Measurements from ENCODE around the gene RFT1.

Gene RFT1

DNA sequence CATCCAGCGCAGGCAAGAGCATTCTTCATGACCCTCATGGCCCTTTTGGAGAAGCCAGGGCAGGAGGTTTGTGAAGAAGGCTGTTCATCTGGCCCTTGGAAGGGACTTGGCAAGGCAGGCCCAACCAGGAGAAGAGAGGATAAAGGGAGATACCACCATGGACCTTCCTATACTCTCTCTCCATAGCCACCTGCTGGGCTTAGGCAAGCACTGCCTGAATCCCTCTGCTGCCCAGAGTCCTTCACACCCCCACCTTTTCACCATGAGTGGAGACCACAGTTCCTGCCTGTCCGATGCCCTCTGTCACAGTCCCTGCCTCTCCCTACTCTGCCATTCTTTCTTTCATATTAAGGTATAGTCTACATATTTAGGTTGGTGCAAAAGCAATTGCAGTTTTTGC lies 73.8 kb downstream of the RFT1 start:
- TF ChIP-seq, protein P1, sequence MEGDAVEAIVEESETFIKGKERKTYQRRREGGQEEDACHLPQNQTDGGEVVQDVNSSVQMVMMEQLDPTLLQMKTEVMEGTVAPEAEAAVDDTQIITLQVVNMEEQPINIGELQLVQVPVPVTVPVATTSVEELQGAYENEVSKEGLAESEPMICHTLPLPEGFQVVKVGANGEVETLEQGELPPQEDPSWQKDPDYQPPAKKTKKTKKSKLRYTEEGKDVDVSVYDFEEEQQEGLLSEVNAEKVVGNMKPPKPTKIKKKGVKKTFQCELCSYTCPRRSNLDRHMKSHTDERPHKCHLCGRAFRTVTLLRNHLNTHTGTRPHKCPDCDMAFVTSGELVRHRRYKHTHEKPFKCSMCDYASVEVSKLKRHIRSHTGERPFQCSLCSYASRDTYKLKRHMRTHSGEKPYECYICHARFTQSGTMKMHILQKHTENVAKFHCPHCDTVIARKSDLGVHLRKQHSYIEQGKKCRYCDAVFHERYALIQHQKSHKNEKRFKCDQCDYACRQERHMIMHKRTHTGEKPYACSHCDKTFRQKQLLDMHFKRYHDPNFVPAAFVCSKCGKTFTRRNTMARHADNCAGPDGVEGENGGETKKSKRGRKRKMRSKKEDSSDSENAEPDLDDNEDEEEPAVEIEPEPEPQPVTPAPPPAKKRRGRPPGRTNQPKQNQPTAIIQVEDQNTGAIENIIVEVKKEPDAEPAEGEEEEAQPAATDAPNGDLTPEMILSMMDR (IDR thresholded peaks at IDR 0.05) = no peak

DNA sequence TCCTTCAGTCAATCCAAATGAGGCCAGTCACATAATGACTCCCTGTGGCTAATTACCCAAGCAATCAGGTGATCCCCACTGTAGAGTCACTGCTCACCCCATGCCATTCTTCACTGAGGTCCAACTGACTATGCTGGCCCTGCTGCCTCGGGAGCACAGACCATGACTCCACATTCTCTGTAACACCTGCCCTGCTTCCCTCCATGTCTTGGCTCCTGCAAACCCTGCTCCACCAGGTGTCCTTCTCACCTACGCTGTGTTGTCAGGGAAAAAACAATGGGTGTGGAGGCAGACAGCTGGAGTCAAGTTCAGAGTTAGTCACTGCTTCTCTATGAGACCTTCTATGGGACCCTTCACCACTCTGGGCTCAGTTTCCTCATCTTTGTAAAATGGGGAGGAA lies 78.3 kb downstream of the RFT1 start:
- TF ChIP-seq, protein P1 (IDR thresholded peaks at IDR 0.05) = no peak

DNA sequence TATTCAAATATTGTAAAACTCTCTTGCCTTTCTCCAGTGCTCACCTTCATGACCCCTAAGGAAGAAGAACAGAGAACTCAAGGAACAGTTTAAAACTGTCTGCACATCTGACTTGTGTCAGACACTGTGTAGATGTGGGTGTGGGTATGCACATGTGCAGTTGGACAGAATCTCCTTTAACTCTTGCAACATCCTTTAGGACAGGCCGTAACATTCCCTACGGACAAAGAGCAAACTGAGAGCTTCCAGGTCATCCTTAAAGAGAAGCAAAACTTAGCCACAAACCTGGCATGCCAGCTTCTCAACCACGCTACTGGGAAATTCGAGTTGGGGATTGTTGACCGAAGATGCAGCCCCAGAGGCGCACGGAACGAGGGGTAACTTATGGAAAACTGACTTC lies 80.2 kb downstream of the RFT1 start:
- TF ChIP-seq, protein P1 (IDR thresholded peaks at IDR 0.05) = no peak

DNA sequence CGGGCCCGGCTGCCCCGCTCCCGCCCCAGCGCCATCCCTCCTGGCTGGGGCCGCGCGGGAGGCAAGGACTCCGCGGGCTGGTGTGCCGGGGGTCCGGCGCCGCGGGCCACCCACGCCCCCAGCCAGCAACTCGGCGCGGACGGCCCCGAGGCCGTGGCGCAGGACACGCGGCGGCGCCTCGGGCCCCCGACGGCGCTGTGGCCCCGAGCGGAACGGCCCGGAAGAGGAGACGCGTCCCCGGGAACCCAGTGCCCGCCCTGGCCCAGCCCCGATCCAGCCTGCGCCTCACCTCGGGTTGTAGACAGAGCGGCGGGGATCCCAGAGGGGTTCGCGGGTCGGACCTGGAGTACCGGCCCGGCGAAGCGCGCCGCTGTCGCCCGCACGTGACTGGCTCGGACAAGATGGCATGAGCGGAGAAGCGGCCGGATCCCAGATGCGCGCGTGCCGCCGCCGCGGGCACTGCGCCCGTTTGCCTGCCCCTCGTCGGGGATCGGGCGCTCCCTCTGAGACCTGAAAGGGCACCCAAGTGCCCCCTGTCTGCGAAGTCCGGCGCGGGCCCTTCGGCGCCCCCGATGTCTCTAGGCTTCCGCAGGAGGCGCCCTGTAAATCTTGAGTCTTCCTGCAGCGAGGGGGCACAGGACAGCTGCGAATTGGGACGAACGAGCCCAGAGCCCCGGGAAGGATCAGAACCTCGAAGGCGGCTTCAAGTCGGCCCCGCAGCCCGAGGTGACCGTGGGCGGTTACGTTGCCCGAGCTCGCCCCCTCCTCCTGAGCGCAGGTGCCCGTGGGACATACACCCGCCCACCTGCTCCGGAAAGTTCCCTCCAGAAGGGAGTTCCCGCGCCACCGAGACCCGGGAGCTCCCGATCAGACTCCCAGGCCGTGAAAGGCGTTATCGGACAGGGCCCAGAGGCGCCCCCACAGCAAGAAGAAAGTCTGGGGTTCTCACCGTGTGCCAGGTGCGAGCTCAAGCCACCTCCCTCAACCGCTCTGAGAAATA lies 83.8 kb downstream of the RFT1 start:
- TF ChIP-seq, protein P1 (IDR thresholded peaks at IDR 0.05) = no peak; the same call in 1 of the 2 replicates

DNA sequence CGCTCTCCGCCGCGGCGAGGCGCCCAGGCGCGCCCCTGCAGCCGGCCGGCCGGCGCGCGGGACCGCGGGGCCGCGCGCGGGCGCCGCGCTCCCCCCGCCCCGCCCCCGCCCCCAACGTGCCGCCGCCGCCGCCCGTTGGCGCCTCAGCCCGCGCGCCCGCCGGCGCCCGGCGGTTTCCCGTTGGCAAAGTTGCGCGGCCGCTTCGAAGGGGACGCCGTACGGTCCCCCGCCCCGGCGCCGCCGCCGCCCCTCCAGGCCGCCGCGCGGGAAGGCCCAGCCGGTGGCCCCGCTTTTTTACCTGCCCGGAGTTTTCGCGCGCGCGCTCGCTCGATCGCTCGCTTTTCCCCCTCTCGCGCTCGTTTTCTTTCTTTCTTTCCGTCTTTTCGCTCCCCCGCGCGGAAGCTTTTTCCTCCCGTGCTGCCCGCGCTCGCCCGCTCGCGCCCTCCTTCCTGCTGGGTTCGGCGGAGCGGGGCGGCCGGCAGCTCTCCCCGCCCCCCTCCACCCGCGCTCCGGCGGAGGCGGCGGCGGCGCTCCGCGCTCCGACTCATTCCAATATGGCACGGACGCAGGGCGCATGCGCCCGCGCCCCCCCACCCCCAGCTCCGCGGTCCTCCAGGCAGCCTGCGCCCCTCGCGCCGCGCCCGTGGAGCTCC lies 84.6 kb downstream of the RFT1 start, which contains the start of gene SFMBT1:
Gene SFMBT1, minus strand, starts transcription at position 556 of the 653 bp plus-strand sequence. CDS start 76,945 bp downstream, outside the sequence.
- TF ChIP-seq, protein P1 (IDR thresholded peaks at IDR 0.05) = no peak

DNA sequence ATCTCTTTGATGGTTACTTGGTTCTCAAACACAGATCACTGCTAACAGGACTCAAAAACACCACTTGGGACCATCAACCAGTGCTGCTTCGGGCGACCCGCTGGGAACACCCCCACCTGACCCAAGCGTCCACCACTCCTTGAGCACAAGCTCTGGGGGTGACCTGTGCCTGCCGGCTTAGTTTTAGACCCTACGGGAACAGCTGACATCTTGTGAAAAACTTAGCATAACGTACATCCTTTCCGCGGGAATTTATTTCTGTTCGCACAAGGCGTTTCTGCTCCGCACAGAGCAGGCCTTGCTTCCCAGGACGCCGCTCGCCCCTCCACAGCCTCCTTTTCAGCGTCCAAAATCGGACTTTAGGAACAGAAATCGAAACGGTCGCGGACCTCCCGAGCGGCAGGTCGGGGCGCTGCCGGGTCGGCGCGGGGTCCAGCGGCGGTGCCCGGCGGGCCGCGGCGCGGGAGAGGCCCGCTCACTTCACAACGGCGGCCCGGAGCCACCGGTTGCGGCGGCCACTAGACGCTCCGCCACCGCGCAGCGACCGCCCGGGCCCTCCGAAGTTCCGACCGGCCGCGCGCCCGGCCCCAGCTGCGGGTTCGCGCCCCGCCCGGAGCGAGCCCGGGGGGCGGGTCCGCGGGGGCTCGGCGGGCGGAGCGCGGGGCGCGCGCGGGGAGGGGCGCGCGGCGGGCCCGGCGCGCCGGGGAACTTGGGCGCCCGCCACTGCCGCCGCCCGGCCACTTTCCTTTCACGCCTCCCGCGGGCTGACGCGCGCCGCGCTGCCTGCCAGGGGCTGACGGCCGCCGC lies 85.3 kb downstream of the RFT1 start:
- TF ChIP-seq, protein P1 (IDR thresholded peaks at IDR 0.05) = no peak

DNA sequence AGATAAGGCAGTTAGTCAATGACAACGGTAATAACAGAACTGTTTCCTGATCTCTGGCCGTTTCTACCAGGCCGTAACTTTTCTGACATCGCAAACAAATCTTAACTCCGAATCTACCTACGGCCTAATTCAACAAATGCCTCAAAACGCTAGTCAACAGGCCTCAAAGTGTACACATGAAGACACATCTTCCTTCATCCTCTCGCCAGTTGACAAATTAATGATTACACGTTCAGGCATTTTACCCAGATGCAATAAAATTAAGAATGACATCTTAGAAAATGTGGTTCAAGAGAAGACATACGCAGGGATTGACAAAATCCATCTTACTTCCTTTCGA lies 85.9 kb downstream of the RFT1 start:
- TF ChIP-seq, protein P1 (IDR thresholded peaks at IDR 0.05) = no peak

Data from LNCAP (cell line).